GM21526 (cell line): Measurements from ENCODE around the gene ANKRD2.
"Not testable (repeated sequence)": the region's sequence is repeated elsewhere in the genome, so short reads cannot be mapped to it uniquely, and the experiment has no call there.

Experiments
- ATAC-seq: cut with Tn5 transposase; IDR thresholded peaks from one replicate; pipeline ENCODE4 v1.9.1; 2021; ENCODE audit warnings: moderate library complexity; ENCODE audit not compliant: unreplicated experiment, low FRiP score

ANKRD2 gene

GRCh38 chr10:97570146-97570788 is 2.3 kb upstream of the ANKRD2 start:
- no peak for ATAC-seq

- no peak for ATAC-seq
Observed at GRCh38 chr10:97570789-97571471, 1.6 kb upstream of the ANKRD2 start.

GRCh38 chr10:97571622-97572021 is 957 bp upstream of the ANKRD2 start:
- ATAC-seq = no peak

- ATAC-seq = no peak
Observed at GRCh38 chr10:97573021-97573420, 442 bp downstream of the ANKRD2 start.

GRCh38 chr10:97573672-97574071 is 1.1 kb downstream of the ANKRD2 start:
- ATAC-seq = no peak

GRCh38 chr10:97574374-97575126 is 2.0 kb downstream of the ANKRD2 start:
- no peak for ATAC-seq

GRCh38 chr10:97575127-97575668 is 2.6 kb downstream of the ANKRD2 start:
- ATAC-seq = no peak

GRCh38 chr10:97576487-97576886 is 3.9 kb downstream of the ANKRD2 start:
- ATAC-seq = not testable (repeated sequence)

- ATAC-seq = no peak
Observed at GRCh38 chr10:97577701-97578100, 5.1 kb downstream of the ANKRD2 start.

- ATAC-seq = no peak
Observed at GRCh38 chr10:97578171-97578844, 5.7 kb downstream of the ANKRD2 start.

GRCh38 chr10:97580421-97581367 is 8.1 kb downstream of the ANKRD2 start:
- no peak for ATAC-seq

GRCh38 chr10:97582169-97582568 is 9.6 kb downstream of the ANKRD2 start:
- no peak for ATAC-seq

- ATAC-seq = no peak
Observed at GRCh38 chr10:97583476-97583875, 10.9 kb downstream of the ANKRD2 start.

- ATAC-seq = no peak
Observed at GRCh38 chr10:97584060-97584797, 11.7 kb downstream of the ANKRD2 start, which contains the start of gene HOGA1. Gene HOGA1 (plus strand): TSS chr10:97584389. CDS start chr10:97584704, 315 bp downstream.

GRCh38 chr10:97584798-97585438 is 12.3 kb downstream of the ANKRD2 start:
- ATAC-seq = no peak

GRCh38 chr10:97585439-97585811 is 12.8 kb downstream of the ANKRD2 start:
- ATAC-seq = no peak

- no peak for ATAC-seq
Observed at GRCh38 chr10:97587183-97587582, 14.6 kb downstream of the ANKRD2 start.

- ATAC-seq = no peak
Observed at GRCh38 chr10:97589479-97589878, 16.9 kb downstream of the ANKRD2 start, which contains the start of gene C10orf62. Gene C10orf62 (plus strand): TSS chr10:97589721. CDS start chr10:97589898, 177 bp downstream.
